ENCODE measurements around the gene CACTIN.

DNA sequence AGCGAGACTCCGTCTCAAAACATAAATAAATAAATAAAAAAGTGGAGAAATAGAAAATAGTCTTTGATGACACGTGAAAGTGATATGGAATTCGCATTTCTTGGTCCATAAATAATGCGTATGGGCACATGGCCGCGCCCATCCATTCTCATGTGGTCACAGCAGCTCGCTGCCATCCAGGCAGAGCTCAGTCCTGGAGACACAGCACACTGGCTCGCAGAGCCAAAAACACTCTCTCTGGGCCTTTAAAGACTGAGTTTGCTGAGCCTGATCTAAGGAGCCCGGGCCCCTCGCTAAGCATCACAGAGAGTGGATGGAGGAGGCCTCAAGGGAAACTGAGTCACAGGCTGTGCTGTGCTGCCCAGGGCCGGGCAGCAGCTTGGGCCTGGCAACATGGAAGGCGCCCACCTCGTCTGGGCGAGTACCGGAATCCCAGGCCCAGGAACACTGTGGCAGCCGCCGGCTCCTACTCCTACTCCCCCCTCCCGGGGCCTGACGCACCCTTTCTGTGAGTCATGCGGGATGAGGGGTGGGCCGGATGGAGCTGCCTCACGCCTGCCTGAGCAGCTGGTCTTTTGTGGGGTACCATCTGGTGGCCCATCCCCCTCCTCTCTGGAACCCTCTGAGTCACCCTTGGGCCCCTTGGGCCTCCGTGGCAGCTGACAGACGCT, 28.9 kb upstream of the CACTIN start:
- TF ChIP-seq, protein P1, sequence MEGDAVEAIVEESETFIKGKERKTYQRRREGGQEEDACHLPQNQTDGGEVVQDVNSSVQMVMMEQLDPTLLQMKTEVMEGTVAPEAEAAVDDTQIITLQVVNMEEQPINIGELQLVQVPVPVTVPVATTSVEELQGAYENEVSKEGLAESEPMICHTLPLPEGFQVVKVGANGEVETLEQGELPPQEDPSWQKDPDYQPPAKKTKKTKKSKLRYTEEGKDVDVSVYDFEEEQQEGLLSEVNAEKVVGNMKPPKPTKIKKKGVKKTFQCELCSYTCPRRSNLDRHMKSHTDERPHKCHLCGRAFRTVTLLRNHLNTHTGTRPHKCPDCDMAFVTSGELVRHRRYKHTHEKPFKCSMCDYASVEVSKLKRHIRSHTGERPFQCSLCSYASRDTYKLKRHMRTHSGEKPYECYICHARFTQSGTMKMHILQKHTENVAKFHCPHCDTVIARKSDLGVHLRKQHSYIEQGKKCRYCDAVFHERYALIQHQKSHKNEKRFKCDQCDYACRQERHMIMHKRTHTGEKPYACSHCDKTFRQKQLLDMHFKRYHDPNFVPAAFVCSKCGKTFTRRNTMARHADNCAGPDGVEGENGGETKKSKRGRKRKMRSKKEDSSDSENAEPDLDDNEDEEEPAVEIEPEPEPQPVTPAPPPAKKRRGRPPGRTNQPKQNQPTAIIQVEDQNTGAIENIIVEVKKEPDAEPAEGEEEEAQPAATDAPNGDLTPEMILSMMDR (IDR thresholded peaks at IDR 0.05): no peak
- TF ChIP-seq POLR2AphosphoS5 (IDR thresholded peaks at IDR 0.05): no peak
- no peak for TF ChIP-seq POLR2A (IDR thresholded peaks at IDR 0.05)
